Neural progenitor cell (in vitro differentiated cells): Measurements from ENCODE around the gene JADE1. TPM values are rescaled to one million over a fixed set of nuclear protein-coding genes. Genes with fewer than 3 reads are reported as not detected.

Source experiments
- DNase-seq: peaks from one replicate; pipeline ENCODE4 v3.0.0-alpha.2; 2016; ENCODE audit warnings: low spot score
- H2AFZ ChIP-seq: fragments of 200-600 bp; sonication (generic); replicated peaks from 2 replicates; pipeline ENCODE4 v1.6.1; 2016; ENCODE audit warnings: antibody characterized with exemption
- H3F3A ChIP-seq: fragments of 200-600 bp; sonication (generic); 2 replicates; pipeline ENCODE4 v1.6.1; 2016; ENCODE audit warnings: antibody characterized with exemption, low read depth
- H3K27ac ChIP-seq: fragments of 200-600 bp; sonication (generic); 2 replicates; pipeline ENCODE4 v1.5.1; 2016; ENCODE audit warnings: mild to moderate bottlenecking
- H3K27me3 ChIP-seq: fragments of 200-600 bp; sonication (generic); 2 replicates; pipeline ENCODE4 v1.6.1; 2016; ENCODE audit warnings: mild to moderate bottlenecking, moderate library complexity
- H3K36me3 ChIP-seq: fragments of 200-600 bp; sonication (generic); 2 replicates; pipeline ENCODE4 v1.5.1; 2016
- H3K4me1 ChIP-seq: fragments of 200-600 bp; sonication (generic); 2 replicates; pipeline ENCODE4 v1.6.1; 2016; ENCODE audit warnings: mixed run types
- H3K4me2 ChIP-seq: fragments of 200-600 bp; sonication (generic); 2 replicates; pipeline ENCODE4 v1.6.1; 2016
- H3K4me3 ChIP-seq: fragments of 200-600 bp; sonication (generic); 2 replicates; pipeline ENCODE4 v1.5.1; 2016
- H3K79me2 ChIP-seq: fragments of 200-600 bp; sonication (generic); 2 replicates; pipeline ENCODE4 v1.6.1; 2016; ENCODE audit warnings: low read depth
- H3K9ac ChIP-seq: fragments of 200-600 bp; sonication (generic); 2 replicates; pipeline ENCODE4 v1.6.1; 2016
- H3K9me3 ChIP-seq: fragments of 200-600 bp; sonication (generic); 2 replicates; pipeline ENCODE4 v1.5.1; 2016; ENCODE audit warnings: low read depth
- H4K20me1 ChIP-seq: fragments of 200-600 bp; sonication (generic); 2 replicates; pipeline ENCODE4 v1.6.1; 2016; ENCODE audit warnings: low read depth
- H3K27ac Mint-ChIP-seq: 3 replicates; pipeline ENCODE4 v1.8.0; 2021; ENCODE audit warnings: mixed read lengths
- H3K27me3 Mint-ChIP-seq: 2 replicates; pipeline ENCODE4 v1.8.0; 2022; ENCODE audit warnings: low read depth, mild to moderate bottlenecking, inconsistent platforms, moderate library complexity, mixed read lengths; ENCODE audit not compliant: insufficient read depth
- H3K36me3 Mint-ChIP-seq: 3 replicates; pipeline ENCODE4 v1.8.0; 2021; ENCODE audit warnings: mixed read lengths
- H3K4me1 Mint-ChIP-seq: 3 replicates; pipeline ENCODE4 v1.8.0; 2021; ENCODE audit warnings: mixed read lengths
- H3K4me3 Mint-ChIP-seq: 3 replicates; pipeline ENCODE4 v1.8.0; 2021; ENCODE audit warnings: mild to moderate bottlenecking, moderate library complexity, mixed read lengths
- H3K9me3 Mint-ChIP-seq: 3 replicates; pipeline ENCODE4 v1.8.0; 2020; ENCODE audit warnings: mixed read lengths
- CTCF ChIP-seq: fragments of 200-600 bp; sonication (generic); IDR thresholded peaks from 2 replicates; pipeline ENCODE4 v1.5.1; 2017; ENCODE audit warnings: antibody characterized with exemption, mild to moderate bottlenecking
- EZH2 ChIP-seq: fragments of 200-600 bp; sonication (generic); IDR thresholded peaks from 2 replicates; pipeline ENCODE4 v1.6.1; 2017; ENCODE audit warnings: antibody characterized with exemption, mild to moderate bottlenecking, moderate library complexity
- EZH2phosphoT487 ChIP-seq: fragments of 200-600 bp; sonication (generic); IDR thresholded peaks from 2 replicates; pipeline ENCODE4 v1.6.1; 2017; ENCODE audit warnings: antibody characterized with exemption
- total RNA-seq: library from RNA; depleted of rRNA; stranded (reverse); fragments of >200 nt; gene quantifications from 2 replicates; pipeline ENCODE4 v1.2.3, GENCODE V29; 2015; ENCODE audit warnings: low replicate concordance

Gene JADE1
- total RNA-seq, 1 donor from 2014 or later, result 55.9 TPM

DNA sequence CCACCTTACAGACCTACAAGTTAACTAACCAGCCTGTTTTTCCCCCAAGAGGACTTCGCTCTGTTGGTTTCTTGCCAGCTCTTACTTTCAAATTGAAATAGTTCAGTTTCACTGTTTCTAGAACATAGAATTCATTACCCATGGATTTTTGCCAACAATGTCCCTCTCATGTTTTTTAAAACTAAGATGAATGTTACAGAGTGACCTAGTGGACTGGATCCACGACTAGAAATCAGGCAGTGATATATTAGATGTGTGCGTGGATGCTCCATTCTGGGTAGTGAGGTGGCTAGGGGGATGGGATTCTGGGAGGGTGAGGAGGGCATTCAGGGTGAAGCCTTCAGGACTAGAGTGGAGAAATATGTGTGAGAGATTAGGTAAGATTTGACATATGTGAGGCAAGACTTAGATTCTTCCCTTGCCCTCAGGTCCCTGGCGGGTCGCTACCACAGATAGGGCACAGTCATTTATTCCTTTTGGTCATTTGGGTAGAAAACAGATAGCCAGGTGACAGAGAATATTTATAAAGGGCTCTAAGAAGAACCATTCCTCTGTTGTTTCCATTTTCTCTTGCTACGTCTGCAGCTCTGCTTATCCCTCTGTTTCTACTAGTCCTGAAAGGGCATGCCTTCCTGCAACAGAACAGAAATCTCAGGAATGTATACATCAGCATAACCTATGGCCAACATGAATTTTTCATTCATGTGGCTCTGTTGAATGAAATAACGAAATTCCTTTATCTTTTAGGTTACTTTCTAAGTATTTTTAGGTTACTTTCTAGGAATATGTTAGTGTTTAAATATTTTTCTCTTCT, 15.4 kb upstream of the JADE1 start:
- Histone ChIP-seq H3K36me3 (no peaks in the 10 kb centered on the region), H3K4me3 (no peak overlapping the region), H3K27me3 (no peaks in the 10 kb centered on the region), H3F3A (no peaks in the 10 kb centered on the region), H3K4me2 (no peak overlapping the region), H3K27ac (no peak overlapping the region), H4K20me1 (no peaks in the 10 kb centered on the region), H2AFZ (peak overlapping the region; percentile 61), H3K9ac (no peak overlapping the region), H3K9me3 (no peaks in the 10 kb centered on the region), H3K4me1 (no peaks in the 10 kb centered on the region), H3K79me2 (no peaks in the 10 kb centered on the region)
- Mint-ChIP-seq H3K36me3 (peaks cover 1% of the 10 kb centered on the region), H3K4me1 (no peaks in the 10 kb centered on the region), H3K27ac (peak overlapping the region; percentile 21), H3K4me3 (no peak overlapping the region), H3K9me3 (no peaks in the 10 kb centered on the region), H3K27me3 (peaks cover 2% of the 10 kb centered on the region)
- no peak for DNase-seq
- TF ChIP-seq EZH2 (no peak), EZH2phosphoT487 (no peak), CTCF (no peak)

- H3K27ac Mint-ChIP-seq, result no peak overlapping the region
- no peaks in the 10 kb centered on the region for H3K9me3 ChIP-seq
- H4K20me1 ChIP-seq, result no peaks in the 10 kb centered on the region
- no peak overlapping the region for H3K4me3 ChIP-seq
- no peak overlapping the region for H3K9ac ChIP-seq
- H3K79me2 ChIP-seq, result no peaks in the 10 kb centered on the region
- no peak overlapping the region for H3K27ac ChIP-seq
- H3K4me1 Mint-ChIP-seq, result no peaks in the 10 kb centered on the region
- DNase-seq, result no peak
- no peaks in the 10 kb centered on the region for H3K27me3 Mint-ChIP-seq
- no peak overlapping the region for H3K4me3 Mint-ChIP-seq
- no peaks in the 10 kb centered on the region for H3K9me3 Mint-ChIP-seq
- H3K4me2 ChIP-seq, result no peak overlapping the region
- TF ChIP-seq CTCF (no peak), EZH2phosphoT487 (no peak), EZH2 (no peak)
- peaks cover 1% of the 10 kb centered on the region for H3K36me3 Mint-ChIP-seq
- no peaks in the 10 kb centered on the region for H3F3A ChIP-seq
- no peaks in the 10 kb centered on the region for H3K27me3 ChIP-seq
- no peak overlapping the region for H2AFZ ChIP-seq
- no peaks in the 10 kb centered on the region for H3K36me3 ChIP-seq
- H3K4me1 ChIP-seq, result no peaks in the 10 kb centered on the region
Measured at GRCh38 chr4:128796934-128797333, 12.6 kb upstream of the JADE1 start.

GRCh38 chr4:128800284-128800683, 9.2 kb upstream of the JADE1 start:
- no peak for TF ChIP-seq EZH2
- TF ChIP-seq CTCF, result no peak
- no peak for TF ChIP-seq EZH2phosphoT487
- DNase-seq, result no peak
- no peak overlapping the region for H3K27ac Mint-ChIP-seq

More at GRCh38 chr4:128800284-128800683, 9.2 kb upstream of the JADE1 start:
- peaks cover 2% of the 10 kb centered on the region for H3K27me3 Mint-ChIP-seq
- Histone ChIP-seq H3K36me3 (no peaks in the 10 kb centered on the region), H3K4me2 (no peak overlapping the region), H3K79me2 (no peaks in the 10 kb centered on the region), H3K27ac (no peak overlapping the region), H4K20me1 (no peaks in the 10 kb centered on the region), H3K9me3 (no peaks in the 10 kb centered on the region), H3K4me3 (no peak overlapping the region), H3K4me1 (peaks cover 9% of the 10 kb centered on the region), H3F3A (peaks cover 3% of the 10 kb centered on the region), H2AFZ (no peak overlapping the region), H3K9ac (no peak overlapping the region), H3K27me3 (no peaks in the 10 kb centered on the region)
- no peaks in the 10 kb centered on the region for H3K4me1 Mint-ChIP-seq
- H3K9me3 Mint-ChIP-seq, result no peaks in the 10 kb centered on the region
- no peak overlapping the region for H3K4me3 Mint-ChIP-seq
- peaks cover 1% of the 10 kb centered on the region for H3K36me3 Mint-ChIP-seq
